ENCODE measurements around the gene CAB39L.

CAB39L gene

GRCh38 chr13:49409008-49409407 lies 34.9 kb downstream of the CAB39L start:
- in situ Hi-C loops (cut with HindIII; ENCODE audit: low sequenced_read_pairs) = no loop called here
- H3K4me3 ChIP-seq (ENCODE audit: low read depth, low read length) = no peak overlapping the region
- TF ChIP-seq CTCF (IDR thresholded peaks at IDR 0.05; ENCODE audit: low read depth, low read length) = no peak
- DNase-seq (ENCODE audit: low read depth, low spot score) = no peak

- TF ChIP-seq CTCF (IDR thresholded peaks at IDR 0.05; ENCODE audit: low read depth, low read length) = no peak
- no peak for DNase-seq (ENCODE audit: low read depth, low spot score)
- in situ Hi-C loops (cut with HindIII; ENCODE audit: low sequenced_read_pairs) = no loop called here
- no peak overlapping the region for H3K4me3 ChIP-seq (ENCODE audit: low read depth, low read length)
Measured at GRCh38 chr13:49407936-49408335, 35.9 kb downstream of the CAB39L start.

DNA sequence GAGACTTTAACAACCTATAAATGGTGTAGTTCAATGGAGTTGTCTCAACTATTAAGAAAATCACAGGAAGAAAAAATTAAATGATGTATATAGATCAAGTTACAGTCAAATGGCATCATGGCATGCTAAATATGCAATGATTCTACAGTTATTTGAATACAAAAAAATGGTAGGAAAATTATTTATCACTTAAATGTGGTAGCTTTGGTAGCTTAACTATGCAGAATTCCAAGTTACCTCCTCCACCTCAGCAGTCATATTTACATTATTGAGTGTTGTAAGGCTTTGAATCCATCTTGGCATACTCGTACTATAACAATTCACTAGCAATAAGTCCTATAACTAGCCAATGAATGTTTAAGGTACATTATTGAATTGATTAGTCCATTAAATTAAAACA lies 36.8 kb downstream of the CAB39L start:
- TF ChIP-seq CTCF (IDR thresholded peaks at IDR 0.05; ENCODE audit: low read depth, low read length) = no peak
- DNase-seq (ENCODE audit: low read depth, low spot score) = no peak
- H3K4me3 ChIP-seq (ENCODE audit: low read depth, low read length) = no peak overlapping the region
- in situ Hi-C loops (cut with HindIII; ENCODE audit: low sequenced_read_pairs) = no loop called here

DNA sequence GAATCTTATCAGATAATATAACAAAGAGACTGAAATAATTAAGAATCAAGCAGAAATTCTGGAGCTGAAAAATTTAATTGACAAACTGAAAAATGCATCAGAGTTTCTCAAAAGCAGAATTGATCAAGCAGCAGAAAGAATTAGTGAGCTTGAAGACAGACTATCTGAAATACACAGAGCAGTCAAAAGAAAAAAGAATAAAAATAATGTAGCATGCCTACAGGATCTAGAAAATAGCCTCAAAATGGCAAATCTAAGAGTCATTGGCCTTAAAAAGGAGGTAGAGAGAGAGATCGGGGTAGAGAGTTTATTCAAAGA lies 39.2 kb downstream of the CAB39L start:
- no peak for DNase-seq (ENCODE audit: low read depth, low spot score)
- no peak for TF ChIP-seq CTCF (IDR thresholded peaks at IDR 0.05; ENCODE audit: low read depth, low read length)
- H3K4me3 ChIP-seq (ENCODE audit: low read depth, low read length) = no peak overlapping the region
- in situ Hi-C loops (cut with HindIII; ENCODE audit: low sequenced_read_pairs) = no loop called here

DNA sequence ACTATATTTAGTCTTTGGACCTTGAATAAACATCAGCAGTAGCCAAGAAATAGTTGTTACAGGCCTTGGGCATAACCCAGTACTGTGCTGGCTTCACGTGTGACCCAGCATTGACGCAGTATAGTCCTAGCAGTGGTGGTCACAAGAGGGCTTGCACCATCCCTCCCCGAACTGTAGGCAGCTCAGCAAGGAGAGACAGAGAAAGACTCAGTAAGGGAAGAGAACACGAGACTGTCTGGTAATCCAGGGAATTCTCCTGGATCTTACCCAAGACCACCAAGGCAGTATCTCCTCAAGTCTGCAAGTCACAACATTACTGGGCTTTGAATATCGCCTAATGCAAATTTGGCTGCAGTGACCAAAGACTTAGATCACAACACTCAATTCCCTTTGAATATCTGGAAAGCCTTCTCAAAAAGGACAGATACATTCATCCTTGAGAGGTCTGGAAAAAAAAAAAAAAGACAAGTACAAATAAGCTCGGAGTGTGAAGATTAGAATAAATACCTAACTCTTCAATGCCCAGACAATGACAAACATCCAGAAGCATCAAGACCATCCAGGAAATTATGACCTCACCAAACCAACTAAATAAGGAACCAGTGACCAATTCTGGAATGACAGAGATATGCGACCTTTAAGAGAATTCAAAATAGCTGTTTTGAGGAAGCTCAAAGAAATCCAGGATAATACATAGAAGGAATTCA lies 39.7 kb downstream of the CAB39L start:
- in situ Hi-C loops (cut with HindIII; ENCODE audit: low sequenced_read_pairs) = no loop called here
- no peak for TF ChIP-seq CTCF (IDR thresholded peaks at IDR 0.05; ENCODE audit: low read depth, low read length)

DNA sequence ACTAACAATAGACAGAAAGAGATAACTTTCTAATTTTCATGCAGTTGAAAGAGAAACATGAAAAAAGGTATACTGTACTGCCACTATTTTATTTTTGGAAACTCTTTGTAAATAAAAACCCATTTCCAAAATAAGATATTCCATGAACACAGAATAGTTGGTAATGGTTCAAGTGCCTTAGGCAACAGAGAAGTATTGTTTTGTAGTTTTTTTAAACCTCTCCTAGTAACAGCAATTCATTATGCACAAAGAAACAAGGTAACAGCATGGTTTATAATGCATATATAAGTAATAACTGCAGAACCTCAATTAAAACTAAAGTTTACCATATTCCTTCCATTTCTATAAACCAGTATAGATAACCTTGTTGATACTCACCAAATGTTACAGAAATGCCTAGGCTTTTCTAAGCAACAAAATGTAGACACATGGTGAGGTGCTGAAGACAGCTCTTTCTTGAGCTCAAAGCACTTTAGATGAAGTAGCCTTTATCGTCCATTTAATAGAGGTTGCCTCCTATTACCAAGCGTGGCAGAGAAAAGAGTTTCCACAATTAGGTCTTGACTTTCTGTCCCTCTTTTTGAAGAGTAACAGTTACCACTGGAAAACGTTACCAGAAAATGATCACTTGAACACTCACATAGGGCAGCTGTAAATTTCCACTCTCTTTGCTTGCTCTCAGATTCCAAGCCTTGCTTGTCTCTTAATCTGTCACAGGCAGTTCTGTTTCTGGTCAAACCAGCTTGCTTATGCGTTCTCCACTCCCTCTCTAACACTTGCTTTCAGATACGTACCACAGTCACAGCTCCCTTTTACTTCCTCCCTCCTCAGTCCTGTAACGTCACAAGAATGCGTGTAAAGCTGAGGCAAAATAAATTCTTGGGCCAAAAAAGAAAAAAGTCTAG lies 42.9 kb downstream of the CAB39L start:
- TF ChIP-seq CTCF (IDR thresholded peaks at IDR 0.05; ENCODE audit: low read depth, low read length) = no peak
- H3K4me3 ChIP-seq (ENCODE audit: low read depth, low read length) = no peak overlapping the region
- peak; percentile 19 for DNase-seq (ENCODE audit: low read depth, low spot score)
- in situ Hi-C loops (cut with HindIII; ENCODE audit: low sequenced_read_pairs) = no loop called here

More for the DNA sequence above, 39.7 kb downstream of the CAB39L start:
- no peak for DNase-seq (ENCODE audit: low read depth, low spot score)
- H3K4me3 ChIP-seq (ENCODE audit: low read depth, low read length) = no peak overlapping the region

Data from astrocyte of the spinal cord (primary cell).